ENCODE results near the gene GNB5. TPM values are rescaled to one million over a fixed set of nuclear protein-coding genes. Genes with fewer than 3 reads are reported as not detected.

GNB5 gene
- total RNA-seq, 2 donors from 2014 or later, result 19.1 to 20.7 TPM

DNA sequence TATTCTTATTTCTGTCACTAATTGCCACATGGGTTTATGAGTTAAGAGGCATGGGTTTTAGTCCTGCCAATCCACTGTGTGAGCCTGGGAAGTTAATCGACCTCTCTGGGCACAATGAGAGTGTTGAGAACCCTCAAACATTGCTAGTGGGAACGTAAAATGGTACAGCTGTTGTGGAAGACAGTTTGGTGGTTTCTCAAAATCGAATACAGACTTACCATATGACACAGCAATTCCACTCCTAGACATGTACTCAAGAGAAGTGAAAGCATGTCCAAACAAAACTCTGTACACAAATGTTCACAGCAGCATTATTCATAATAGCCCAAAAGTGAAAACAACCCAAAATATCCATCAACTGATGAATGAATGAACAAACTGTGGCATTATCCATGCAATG lies 5.7 kb upstream of the GNB5 start:
- TF ChIP-seq CTCF (conservative IDR thresholded peaks at IDR 0.05), result no peak
- H3K36me3 Mint-ChIP-seq (ENCODE audit: low read depth), result peaks cover 23% of the 10 kb centered on the region
- WGBS, 2 experiments (ENCODE audit: insufficient coverage in 1 of 2, insufficient read length in 1 of 2), result 92 to 100% methylated on average over 1 to 3 of the region's 3 CpGs
- H3K9me3 Mint-ChIP-seq, result no peaks in the 10 kb centered on the region
- Histone ChIP-seq H3K4me1 (ENCODE audit: control insufficient read depth, insufficient read depth, low read length) (no peaks in the 10 kb centered on the region), H3K4me3 (ENCODE audit: low read length) (no peak overlapping the region), H3K27me3 (ENCODE audit: control insufficient read depth, insufficient read depth, low read length, poor library complexity, severe bottlenecking) (no peaks in the 10 kb centered on the region), H3K9ac (ENCODE audit: extremely low read depth, low read length, poor library complexity, severe bottlenecking) (no peak overlapping the region), H3K9me3 (ENCODE audit: control insufficient read depth, low read length) (no peaks in the 10 kb centered on the region), H3K27ac (ENCODE audit: low read depth, low read length) (no peak overlapping the region), H3K36me3 (ENCODE audit: control insufficient read depth, insufficient read depth, low read length) (no peaks in the 10 kb centered on the region)
- H3K4me1 Mint-ChIP-seq, result peaks cover 3% of the 10 kb centered on the region
- H3K4me3 Mint-ChIP-seq, result no peak overlapping the region
- H3K27ac Mint-ChIP-seq, result no peak overlapping the region
- H3K27me3 Mint-ChIP-seq (ENCODE audit: insufficient read depth), result peaks cover under 1% of the 10 kb centered on the region
- no peak for DNase-seq

DNA sequence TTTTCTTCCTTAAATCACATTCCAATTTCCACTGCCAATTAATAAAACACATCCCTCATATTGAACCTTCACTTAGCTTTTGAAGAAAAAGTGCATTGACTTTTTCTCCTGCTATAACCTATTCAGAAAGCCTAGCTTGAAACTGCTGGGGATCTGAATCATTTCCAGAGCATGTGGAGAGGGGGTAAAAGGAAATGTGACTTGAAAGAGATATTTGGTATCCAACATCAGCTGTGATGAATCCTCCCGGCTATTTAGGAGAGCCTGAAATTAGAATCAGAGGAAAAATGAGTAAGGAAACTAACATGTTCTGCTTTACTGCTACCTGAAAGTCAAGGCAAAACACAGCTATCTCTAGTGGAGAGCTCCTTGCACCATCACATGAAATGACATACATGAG lies 2.6 kb upstream of the GNB5 start:
- Histone ChIP-seq H3K27me3 (ENCODE audit: control insufficient read depth, insufficient read depth, low read length, poor library complexity, severe bottlenecking) (no peaks in the 10 kb centered on the region), H3K4me3 (ENCODE audit: low read length) (no peak overlapping the region), H3K36me3 (ENCODE audit: control insufficient read depth, insufficient read depth, low read length) (no peaks in the 10 kb centered on the region), H3K9ac (ENCODE audit: extremely low read depth, low read length, poor library complexity, severe bottlenecking) (no peak overlapping the region), H3K9me3 (ENCODE audit: control insufficient read depth, low read length) (no peaks in the 10 kb centered on the region), H3K27ac (ENCODE audit: low read depth, low read length) (no peak overlapping the region), H3K4me1 (ENCODE audit: control insufficient read depth, insufficient read depth, low read length) (no peaks in the 10 kb centered on the region)
- Mint-ChIP-seq H3K9me3 (no peaks in the 10 kb centered on the region), H3K4me3 (no peak overlapping the region), H3K27ac (no peak overlapping the region), H3K36me3 (ENCODE audit: low read depth) (peaks cover 21% of the 10 kb centered on the region), H3K4me1 (peaks cover 10% of the 10 kb centered on the region), H3K27me3 (ENCODE audit: insufficient read depth) (peaks cover 18% of the 10 kb centered on the region)
- DNase-seq, result no peak
- 86 to 100% methylated on average over 1 of the region's 1 CpG for WGBS, 2 experiments (ENCODE audit: insufficient coverage in 1 of 2, insufficient read length in 1 of 2)
- TF ChIP-seq CTCF (conservative IDR thresholded peaks at IDR 0.05), result no peak

- H3K36me3 Mint-ChIP-seq (ENCODE audit: low read depth), result peaks cover 20% of the 10 kb centered on the region
- TF ChIP-seq CTCF (conservative IDR thresholded peaks at IDR 0.05), result no peak
- Histone ChIP-seq H3K9me3 (ENCODE audit: control insufficient read depth, low read length) (no peaks in the 10 kb centered on the region), H3K4me1 (ENCODE audit: control insufficient read depth, insufficient read depth, low read length) (no peaks in the 10 kb centered on the region), H3K9ac (ENCODE audit: extremely low read depth, low read length, poor library complexity, severe bottlenecking) (no peak overlapping the region), H3K4me3 (ENCODE audit: low read length) (no peak overlapping the region), H3K36me3 (ENCODE audit: control insufficient read depth, insufficient read depth, low read length) (no peaks in the 10 kb centered on the region), H3K27me3 (ENCODE audit: control insufficient read depth, insufficient read depth, low read length, poor library complexity, severe bottlenecking) (no peaks in the 10 kb centered on the region), H3K27ac (ENCODE audit: low read depth, low read length) (no peak overlapping the region)
- peaks cover 21% of the 10 kb centered on the region for H3K27me3 Mint-ChIP-seq (ENCODE audit: insufficient read depth)
- no peak for DNase-seq
- peaks cover 10% of the 10 kb centered on the region for H3K4me1 Mint-ChIP-seq
- H3K4me3 Mint-ChIP-seq, result no peak overlapping the region
- H3K9me3 Mint-ChIP-seq, result no peaks in the 10 kb centered on the region
- WGBS, 2 experiments (ENCODE audit: insufficient coverage in 1 of 2, insufficient read length in 1 of 2), result 91 to 93% methylated on average over 4 of the region's 4 CpGs
- no peak overlapping the region for H3K27ac Mint-ChIP-seq
These were observed 2.1 kb upstream of the GNB5 start for GRCh38 chr15:52193321-52193720.
